PC-3 (cell line): ENCODE measurements around the gene TTC27.

Experiments
- EZH2 ChIP-seq: fragments of 300-600 bp; sonication (generic); IDR thresholded peaks from one replicate; pipeline ENCODE4 v1.6.1; 2017; ENCODE audit warnings: antibody characterized with exemption, mild to moderate bottlenecking, low read length; ENCODE audit not compliant: unreplicated experiment
- TF ChIP-seq, protein P1 (sequence below): fragments of 300-600 bp; sonication (generic); conservative IDR thresholded peaks from 2 replicates; pipeline ENCODE4 v1.5.1; 2017; ENCODE audit warnings: antibody characterized with exemption, low read depth, mild to moderate bottlenecking, low read length

DNA sequence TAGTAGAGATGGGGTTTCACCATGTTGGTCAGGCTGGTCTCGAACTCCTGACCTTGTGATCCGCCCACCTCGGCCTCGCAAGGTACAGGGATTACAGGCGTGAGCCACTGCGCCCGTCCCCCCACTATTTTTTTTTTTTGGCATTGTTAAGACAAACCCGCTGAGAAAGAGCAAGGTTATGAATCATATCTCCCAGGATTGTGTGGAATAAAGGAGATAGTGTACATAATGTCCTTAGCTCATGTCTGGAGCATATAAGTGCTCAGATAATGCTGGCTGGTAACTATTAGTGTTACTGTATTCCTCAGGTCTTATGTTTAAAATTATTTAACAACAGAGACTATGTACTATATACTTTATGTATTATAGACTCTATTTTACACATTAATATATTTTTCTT, 36.0 kb downstream of the TTC27 start:
- TF ChIP-seq, protein P1, sequence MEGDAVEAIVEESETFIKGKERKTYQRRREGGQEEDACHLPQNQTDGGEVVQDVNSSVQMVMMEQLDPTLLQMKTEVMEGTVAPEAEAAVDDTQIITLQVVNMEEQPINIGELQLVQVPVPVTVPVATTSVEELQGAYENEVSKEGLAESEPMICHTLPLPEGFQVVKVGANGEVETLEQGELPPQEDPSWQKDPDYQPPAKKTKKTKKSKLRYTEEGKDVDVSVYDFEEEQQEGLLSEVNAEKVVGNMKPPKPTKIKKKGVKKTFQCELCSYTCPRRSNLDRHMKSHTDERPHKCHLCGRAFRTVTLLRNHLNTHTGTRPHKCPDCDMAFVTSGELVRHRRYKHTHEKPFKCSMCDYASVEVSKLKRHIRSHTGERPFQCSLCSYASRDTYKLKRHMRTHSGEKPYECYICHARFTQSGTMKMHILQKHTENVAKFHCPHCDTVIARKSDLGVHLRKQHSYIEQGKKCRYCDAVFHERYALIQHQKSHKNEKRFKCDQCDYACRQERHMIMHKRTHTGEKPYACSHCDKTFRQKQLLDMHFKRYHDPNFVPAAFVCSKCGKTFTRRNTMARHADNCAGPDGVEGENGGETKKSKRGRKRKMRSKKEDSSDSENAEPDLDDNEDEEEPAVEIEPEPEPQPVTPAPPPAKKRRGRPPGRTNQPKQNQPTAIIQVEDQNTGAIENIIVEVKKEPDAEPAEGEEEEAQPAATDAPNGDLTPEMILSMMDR: no peak
- TF ChIP-seq EZH2: no peak
